ENCODE results near the gene MMP21. TPM values are rescaled to one million over a fixed set of nuclear protein-coding genes. Genes with fewer than 3 reads are reported as not detected.
A peak's percentile ranks its signal among the peaks of the same experiment; 100 is the strongest.

The MMP21 gene
- total and polyA plus RNA-seq, 4 experiments from 2014 or later: 0.61 to 0.79 TPM; not detected in 2

- Mint-ChIP-seq H3K27ac (no peak overlapping the region), H3K4me3 (no peak overlapping the region), H3K27me3 (no peaks in the 10 kb centered on the region), H3K4me1 (peaks cover 8 to 17% (median 10%) of the 10 kb centered on the region in 4 donors), H3K9me3 (no peaks in the 10 kb centered on the region), H3K36me3 (peaks cover 23 to 37% of the 10 kb centered on the region in 2 donors)
- ChIA-PET CTCF (ENCODE audit: partially characterized antibody) (interaction anchor here (1.5 kb wide), 1 partner anchor 11 kb away, joined by 3 read pairs; no protein-coding TSS in a partner anchor), POLR2A (ENCODE audit: partially characterized antibody) (no interaction called here)
- Histone ChIP-seq H3K9me3 (ENCODE audit: control insufficient read depth in 1 of 2, low read length in 2 of 2) (no peaks in the 10 kb centered on the region), H3K4me1 (ENCODE audit: insufficient read depth, low read length) (peaks cover 4% of the 10 kb centered on the region), H3K36me3 (ENCODE audit: insufficient read depth, low read length) (peaks cover 20% of the 10 kb centered on the region), H3K27ac (ENCODE audit: low read depth, low read length) (no peak overlapping the region), H3K27me3 (ENCODE audit: insufficient read depth, low read length) (no peaks in the 10 kb centered on the region), H3K4me3 (ENCODE audit: low read length in 2 of 2) (no peak overlapping the region)
- intact Hi-C loops (cut with micrococcal nuclease): no loop called here
- no peak for DNase-seq
Observed at GRCh38 chr10:125816548-125816947, 40.9 kb upstream of the MMP21 start.

- Histone ChIP-seq H3K27ac (ENCODE audit: low read depth, low read length) (no peak overlapping the region), H3K4me3 (ENCODE audit: low read length in 2 of 2) (no peak overlapping the region), H3K36me3 (ENCODE audit: insufficient read depth, low read length) (peaks cover 20% of the 10 kb centered on the region), H3K4me1 (ENCODE audit: insufficient read depth, low read length) (no peaks in the 10 kb centered on the region), H3K9me3 (ENCODE audit: control insufficient read depth in 1 of 2, low read length in 2 of 2) (no peaks in the 10 kb centered on the region), H3K27me3 (ENCODE audit: insufficient read depth, low read length) (no peaks in the 10 kb centered on the region)
- Mint-ChIP-seq H3K27ac (no peak overlapping the region), H3K4me3 (no peak overlapping the region), H3K9me3 (no peaks in the 10 kb centered on the region), H3K36me3 (peaks cover 27 to 43% of the 10 kb centered on the region in 2 donors), H3K27me3 (no peaks in the 10 kb centered on the region), H3K4me1 (peaks cover 2 to 9% (median 4%) of the 10 kb centered on the region in 4 donors)
- CTCF ChIA-PET (ENCODE audit: partially characterized antibody): no interaction called here
- intact Hi-C loops (cut with micrococcal nuclease): no loop called here
- POLR2A ChIA-PET (ENCODE audit: partially characterized antibody): no interaction called here
- no peak for DNase-seq
Observed at GRCh38 chr10:125815764-125816163, 40.1 kb upstream of the MMP21 start.

GRCh38 chr10:125812128-125812750, 36.6 kb upstream of the MMP21 start:
- Histone ChIP-seq H3K27me3 (ENCODE audit: insufficient read depth, low read length) (no peaks in the 10 kb centered on the region), H3K9me3 (ENCODE audit: control insufficient read depth in 1 of 2, low read length in 2 of 2) (no peaks in the 10 kb centered on the region), H3K4me3 (ENCODE audit: low read length in 2 of 2) (no peak overlapping the region), H3K4me1 (ENCODE audit: insufficient read depth, low read length) (no peaks in the 10 kb centered on the region), H3K27ac (ENCODE audit: low read depth, low read length) (no peak overlapping the region), H3K36me3 (ENCODE audit: insufficient read depth, low read length) (peaks cover 26% of the 10 kb centered on the region)
- H3K4me1 Mint-ChIP-seq: peaks cover 0 to 2% (median 0%) of the 10 kb centered on the region in 4 donors
- POLR2A ChIA-PET (ENCODE audit: partially characterized antibody): no interaction called here
- H3K9me3 Mint-ChIP-seq: no peaks in the 10 kb centered on the region
- H3K27ac Mint-ChIP-seq: peak overlapping the region in 1 of 7 donors; percentile 16
- intact Hi-C loops (cut with micrococcal nuclease): no loop called here
- H3K36me3 Mint-ChIP-seq: peaks cover 50 to 64% of the 10 kb centered on the region in 2 donors
- H3K4me3 Mint-ChIP-seq: no peak overlapping the region
- no peak for DNase-seq
- no peaks in the 10 kb centered on the region for H3K27me3 Mint-ChIP-seq
- CTCF ChIA-PET (ENCODE audit: partially characterized antibody): no interaction called here

- H3K36me3 Mint-ChIP-seq: peaks cover 60 to 71% of the 10 kb centered on the region in 2 donors
- Histone ChIP-seq H3K27ac (ENCODE audit: low read depth, low read length) (no peak overlapping the region), H3K9me3 (ENCODE audit: control insufficient read depth in 1 of 2, low read length in 2 of 2) (no peaks in the 10 kb centered on the region), H3K4me1 (ENCODE audit: insufficient read depth, low read length) (no peaks in the 10 kb centered on the region), H3K4me3 (ENCODE audit: low read length in 2 of 2) (no peak overlapping the region), H3K36me3 (ENCODE audit: insufficient read depth, low read length) (peaks cover 29% of the 10 kb centered on the region), H3K27me3 (ENCODE audit: insufficient read depth, low read length) (no peaks in the 10 kb centered on the region)
- H3K4me3 Mint-ChIP-seq: no peak overlapping the region
- intact Hi-C loops (cut with micrococcal nuclease): no loop called here
- H3K27ac Mint-ChIP-seq: no peak overlapping the region
- DNase-seq: no peak
- no peaks in the 10 kb centered on the region for H3K27me3 Mint-ChIP-seq
- CTCF ChIA-PET (ENCODE audit: partially characterized antibody): no interaction called here
- H3K9me3 Mint-ChIP-seq: no peaks in the 10 kb centered on the region
- H3K4me1 Mint-ChIP-seq: no peaks in the 10 kb centered on the region
- POLR2A ChIA-PET (ENCODE audit: partially characterized antibody): no interaction called here
Observed at GRCh38 chr10:125811251-125811650, 35.6 kb upstream of the MMP21 start.

- no peaks in the 10 kb centered on the region for H3K9me3 ChIP-seq (ENCODE audit: control insufficient read depth in 1 of 2, low read length in 2 of 2)
- peaks cover 15% of the 10 kb centered on the region for H3K36me3 ChIP-seq (ENCODE audit: insufficient read depth, low read length)
- DNase-seq: no peak
- ChIA-PET CTCF (ENCODE audit: partially characterized antibody) (interaction anchor here (0.8 kb wide), 1 partner anchor 15 kb away, joined by 3 read pairs; the partner anchor contains the start of gene UROS), POLR2A (ENCODE audit: partially characterized antibody) (interaction anchor here (0.9 kb wide), 1 partner anchor 15 kb away, joined by 3 read pairs; the partner anchor contains the start of genes BCCIP and UROS)
- Mint-ChIP-seq H3K36me3 (peaks cover 44 to 64% of the 10 kb centered on the region in 2 donors), H3K27me3 (no peaks in the 10 kb centered on the region), H3K4me3 (no peak overlapping the region), H3K27ac (no peak overlapping the region), H3K9me3 (no peaks in the 10 kb centered on the region), H3K4me1 (no peaks in the 10 kb centered on the region)
- no peak overlapping the region for H3K4me3 ChIP-seq (ENCODE audit: low read length in 2 of 2)
- no peak overlapping the region for H3K27ac ChIP-seq (ENCODE audit: low read depth, low read length)
- H3K27me3 ChIP-seq (ENCODE audit: insufficient read depth, low read length): no peaks in the 10 kb centered on the region
- intact Hi-C loops (cut with micrococcal nuclease): no loop called here
- H3K4me1 ChIP-seq (ENCODE audit: insufficient read depth, low read length): no peaks in the 10 kb centered on the region
Observed at GRCh38 chr10:125808047-125808446, 32.4 kb upstream of the MMP21 start.

- Histone ChIP-seq H3K9me3 (ENCODE audit: control insufficient read depth in 1 of 2, low read length in 2 of 2) (no peaks in the 10 kb centered on the region), H3K4me1 (ENCODE audit: insufficient read depth, low read length) (no peaks in the 10 kb centered on the region), H3K27ac (ENCODE audit: low read depth, low read length) (no peak overlapping the region), H3K27me3 (ENCODE audit: insufficient read depth, low read length) (no peaks in the 10 kb centered on the region), H3K36me3 (ENCODE audit: insufficient read depth, low read length) (peaks cover 21% of the 10 kb centered on the region), H3K4me3 (ENCODE audit: low read length in 2 of 2) (no peak overlapping the region)
- H3K4me3 Mint-ChIP-seq: no peak overlapping the region
- no peaks in the 10 kb centered on the region for H3K9me3 Mint-ChIP-seq
- CTCF ChIA-PET (ENCODE audit: partially characterized antibody): no interaction called here
- DNase-seq: no peak
- no peaks in the 10 kb centered on the region for H3K27me3 Mint-ChIP-seq
- peaks cover 35 to 68% of the 10 kb centered on the region in 2 donors for H3K36me3 Mint-ChIP-seq
- intact Hi-C loops (cut with micrococcal nuclease): no loop called here
- no peak overlapping the region for H3K27ac Mint-ChIP-seq
- no peaks in the 10 kb centered on the region for H3K4me1 Mint-ChIP-seq
- POLR2A ChIA-PET (ENCODE audit: partially characterized antibody): no interaction called here
Observed at GRCh38 chr10:125802739-125803138, 27.1 kb upstream of the MMP21 start.

- Histone ChIP-seq H3K27ac (ENCODE audit: low read depth, low read length) (no peak overlapping the region), H3K4me3 (ENCODE audit: low read length in 2 of 2) (no peak overlapping the region), H3K36me3 (ENCODE audit: insufficient read depth, low read length) (peaks cover 18% of the 10 kb centered on the region), H3K9me3 (ENCODE audit: control insufficient read depth in 1 of 2, low read length in 2 of 2) (no peaks in the 10 kb centered on the region), H3K4me1 (ENCODE audit: insufficient read depth, low read length) (no peaks in the 10 kb centered on the region), H3K27me3 (ENCODE audit: insufficient read depth, low read length) (no peaks in the 10 kb centered on the region)
- POLR2A ChIA-PET (ENCODE audit: partially characterized antibody): no interaction called here
- intact Hi-C loops (cut with micrococcal nuclease): no loop called here
- Mint-ChIP-seq H3K36me3 (peaks cover 32 to 66% of the 10 kb centered on the region in 2 donors), H3K9me3 (no peaks in the 10 kb centered on the region), H3K27ac (no peak overlapping the region), H3K4me3 (no peak overlapping the region), H3K4me1 (no peaks in the 10 kb centered on the region), H3K27me3 (no peaks in the 10 kb centered on the region)
- CTCF ChIA-PET (ENCODE audit: partially characterized antibody): no interaction called here
- DNase-seq: no peak
Observed at GRCh38 chr10:125802131-125802530, 26.5 kb upstream of the MMP21 start.

Data from CD4-positive, alpha-beta memory T cell (primary cell).